Amniotic epithelial cell (primary cell): ENCODE data around the gene KCNJ6.
"Not testable (repeated sequence)": the region's sequence is repeated elsewhere in the genome, so short reads cannot be mapped to it uniquely, and the experiment has no call there.

ENCODE experiments used
- DNase-seq: peaks from one replicate; pipeline ENCODE4 v3.0.0-alpha.2; 2010; ENCODE audit warnings: low read depth

KCNJ6 gene

DNA sequence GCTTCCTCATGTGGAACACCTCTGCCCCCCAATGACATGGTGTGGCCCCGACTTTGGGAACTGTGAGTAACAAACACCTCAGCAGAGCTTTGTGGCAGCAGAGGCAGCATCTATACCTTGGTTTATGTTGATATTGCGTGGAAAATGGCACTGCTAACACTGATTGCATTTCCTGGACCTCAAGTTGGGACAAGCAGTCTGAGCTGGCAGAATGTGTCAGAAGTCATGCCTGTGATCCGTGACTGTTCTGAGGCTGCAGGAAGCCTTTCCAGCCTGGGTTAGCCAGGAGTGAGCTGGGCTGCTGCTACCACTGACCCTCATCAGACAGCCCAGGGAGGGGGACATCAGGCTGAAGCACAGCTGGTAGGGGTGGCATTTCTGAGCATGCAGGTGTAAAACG is 268.5 kb downstream of the KCNJ6 start:
- no peak for DNase-seq

DNA sequence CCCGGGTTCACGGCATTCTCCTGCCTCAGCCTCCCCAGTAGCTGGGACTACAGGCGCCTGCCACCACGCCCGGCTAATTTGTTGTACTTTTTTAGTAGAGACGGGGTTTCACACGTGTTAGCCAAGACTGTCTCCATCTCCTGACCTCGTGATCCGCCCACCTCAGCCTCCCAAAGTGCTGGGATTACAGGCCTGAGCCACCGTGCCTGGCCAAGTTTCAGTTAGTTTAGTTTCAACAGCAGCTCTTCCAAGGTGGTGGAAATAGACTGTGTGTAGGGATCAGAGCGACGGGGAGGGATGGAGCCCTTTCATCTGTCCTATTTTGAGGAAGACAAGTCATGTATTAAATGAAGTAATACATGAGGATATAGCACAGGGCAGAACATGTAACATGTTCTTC is 269.5 kb downstream of the KCNJ6 start:
- not testable (repeated sequence) for DNase-seq

DNA sequence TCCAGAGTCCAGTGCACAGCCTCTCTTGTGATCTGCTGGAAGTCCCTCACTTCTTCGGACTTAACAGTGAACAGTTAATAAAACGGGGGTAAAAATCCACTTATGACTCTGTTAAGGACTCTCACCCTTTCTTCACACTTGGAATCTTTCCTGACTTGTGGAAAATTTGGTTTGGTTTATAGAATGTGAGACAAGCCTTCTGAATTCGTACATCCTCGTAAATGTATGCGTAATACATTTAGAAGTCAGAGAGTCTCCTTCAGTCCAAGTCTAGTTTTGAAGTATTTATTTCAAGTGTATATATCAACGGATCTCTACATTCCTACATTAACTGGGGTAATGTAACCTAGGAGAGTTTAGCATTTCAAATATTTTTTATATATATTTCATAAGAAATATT is 270.4 kb downstream of the KCNJ6 start:
- no peak for DNase-seq

- no peak for DNase-seq
These were observed 271.6 kb downstream of the KCNJ6 start for GRCh38 chr21:37644636-37645035.

GRCh38 chr21:37643862-37644261 is 272.4 kb downstream of the KCNJ6 start:
- DNase-seq: not testable (repeated sequence)

- DNase-seq: no peak
These were observed 273.8 kb downstream of the KCNJ6 start for GRCh38 chr21:37642493-37642892.

DNA sequence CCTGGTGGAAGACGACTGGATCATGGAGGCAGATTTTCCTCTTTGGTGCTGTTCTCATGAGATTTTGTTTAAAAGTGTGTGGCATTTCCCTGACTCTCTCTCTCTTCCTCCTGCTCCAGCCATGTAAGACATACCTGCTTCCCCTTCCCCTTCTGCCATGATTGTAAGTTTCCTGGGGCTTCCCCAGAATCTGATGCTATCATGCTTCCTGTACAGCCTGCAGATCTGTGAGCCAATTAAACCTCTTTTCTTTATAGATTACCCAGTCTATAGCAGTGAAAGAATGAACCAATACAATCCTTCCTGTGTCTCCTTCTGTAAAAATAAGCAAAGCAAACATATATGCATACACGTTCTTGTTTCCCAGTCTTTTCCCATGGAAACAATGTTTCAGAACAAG is 276.5 kb downstream of the KCNJ6 start:
- DNase-seq: no peak

DNA sequence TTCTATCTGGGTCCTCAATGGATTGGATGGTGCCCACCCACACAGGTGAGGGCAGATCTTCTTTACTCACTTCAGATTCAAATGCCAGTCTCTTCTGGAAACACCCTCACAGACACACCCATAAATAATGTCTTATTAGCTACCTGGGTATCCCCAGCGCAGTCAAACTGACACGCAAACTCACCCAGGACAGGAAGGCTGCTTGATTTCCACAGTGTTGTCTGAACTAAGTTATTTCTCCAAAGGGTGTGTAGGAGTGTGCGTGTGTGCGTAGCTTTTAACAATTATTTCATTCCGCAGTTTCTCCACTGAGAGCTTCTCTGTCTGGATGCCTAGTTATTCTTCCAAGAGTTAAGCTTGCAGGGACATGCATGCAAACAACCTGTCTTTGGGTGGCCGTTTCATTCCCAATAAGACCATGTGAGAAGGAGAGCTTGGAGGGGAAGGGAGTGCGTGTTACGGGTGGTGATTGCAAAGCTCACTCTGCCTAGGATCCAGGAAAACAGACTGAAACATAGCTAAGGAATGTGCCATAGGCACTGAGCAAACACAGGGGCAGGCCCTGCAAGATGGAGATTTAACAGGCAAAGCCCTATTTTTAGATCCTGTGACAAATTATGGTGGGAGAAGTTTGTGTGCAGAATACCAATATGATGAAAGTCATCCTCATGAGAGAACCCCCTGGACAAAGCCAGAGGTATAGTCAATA is 280.0 kb downstream of the KCNJ6 start:
- DNase-seq: peak; percentile 94

DNA sequence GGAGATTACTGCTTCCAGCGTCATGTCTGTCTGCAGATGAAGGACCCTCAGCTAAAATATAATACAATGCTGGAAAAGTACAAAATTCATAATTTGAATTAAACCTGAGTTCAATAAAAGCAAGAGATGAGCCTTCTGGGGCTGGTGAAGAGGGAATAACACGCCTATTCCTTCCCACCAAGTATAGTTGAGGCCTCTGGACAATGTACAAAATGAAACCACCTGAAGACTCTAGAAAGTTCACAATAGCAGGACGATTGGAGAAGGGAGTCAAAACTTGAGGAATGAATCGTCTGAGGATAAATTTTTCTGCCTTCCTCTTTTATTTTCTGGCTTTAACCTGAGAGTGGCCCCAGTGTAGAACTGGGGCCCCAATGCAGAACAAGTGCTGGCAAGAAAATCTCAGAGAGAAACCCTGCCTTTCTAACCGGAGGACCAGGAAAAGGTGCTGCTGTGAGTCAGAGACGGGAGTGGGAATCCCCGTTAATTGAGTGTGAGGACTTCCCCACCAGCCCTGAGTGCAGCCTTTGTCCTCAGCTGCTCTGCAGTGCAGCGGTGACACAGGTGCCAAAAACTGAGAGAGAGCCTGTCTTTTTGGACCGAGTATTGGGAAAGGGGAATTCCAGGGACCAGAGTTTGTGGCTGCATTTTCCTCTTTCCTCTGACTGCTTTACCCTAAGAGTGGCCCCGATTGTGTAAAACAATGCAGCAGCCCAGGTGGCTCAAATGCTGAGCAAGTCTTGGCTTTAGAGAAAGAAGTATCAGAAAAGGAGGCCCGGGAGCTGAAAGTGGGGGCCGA is 284.7 kb downstream of the KCNJ6 start:
- no peak for DNase-seq

GRCh38 chr21:37630872-37631271 is 285.4 kb downstream of the KCNJ6 start:
- no peak for DNase-seq

DNA sequence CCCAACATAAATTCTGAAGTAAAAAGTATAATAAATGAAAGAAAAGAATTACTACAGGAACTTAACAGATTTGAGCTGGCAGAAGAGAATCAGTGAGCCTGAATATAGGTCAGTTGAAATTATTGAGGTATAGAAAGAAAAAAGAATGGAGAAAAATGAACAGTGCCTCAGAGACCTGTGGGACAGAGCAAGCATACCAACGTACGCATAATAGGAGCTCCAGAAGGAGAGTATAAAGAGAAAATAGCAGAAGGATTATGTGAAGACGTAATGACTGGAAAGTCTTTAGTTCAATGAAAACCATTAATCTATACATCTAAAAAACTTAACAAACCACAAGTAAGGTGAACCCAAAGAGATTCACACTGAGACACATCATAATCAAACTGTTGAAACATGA is 287.9 kb downstream of the KCNJ6 start:
- no peak for DNase-seq

DNA sequence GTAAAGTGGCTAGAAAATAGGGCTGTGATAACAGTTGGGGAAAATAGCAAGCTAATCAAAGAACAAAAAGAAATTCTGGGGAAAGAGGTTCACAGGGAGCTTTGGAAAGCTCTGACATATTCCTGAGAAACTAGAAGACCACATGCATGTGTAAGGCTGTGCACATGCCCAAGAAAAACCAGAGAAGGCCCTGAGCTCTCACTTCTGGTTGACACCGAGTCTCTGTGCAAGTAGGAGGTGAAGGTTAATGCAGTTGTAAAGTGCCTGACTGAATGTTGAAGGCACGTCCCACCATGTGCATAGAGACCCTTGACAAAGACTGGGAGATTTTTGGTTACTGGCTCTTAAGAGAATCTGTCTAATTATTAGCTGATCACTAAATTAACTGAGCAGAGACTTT is 288.7 kb downstream of the KCNJ6 start:
- no peak for DNase-seq

GRCh38 chr21:37627074-37627473 is 289.2 kb downstream of the KCNJ6 start:
- no peak for DNase-seq

- DNase-seq: no peak
These were observed 289.9 kb downstream of the KCNJ6 start for GRCh38 chr21:37626320-37626719.

DNA sequence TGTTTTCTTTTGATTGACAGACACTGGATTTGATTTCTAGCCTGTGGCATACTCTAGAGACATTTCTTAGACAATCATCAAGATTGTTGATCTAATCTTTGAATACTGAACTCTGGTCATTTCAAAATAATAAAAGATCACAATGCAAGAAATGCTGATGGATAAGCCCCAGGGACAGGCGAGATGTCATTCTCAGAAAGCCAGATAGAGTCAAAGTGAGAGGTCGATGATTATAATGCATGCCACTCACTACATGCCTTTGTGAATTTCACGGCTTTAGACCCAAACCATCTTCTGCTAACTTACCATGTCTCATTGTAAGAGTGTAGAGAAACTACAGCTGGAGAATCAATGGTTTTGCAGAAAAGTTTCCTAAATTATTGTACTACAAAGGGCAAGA is 292.6 kb downstream of the KCNJ6 start:
- no peak for DNase-seq

- DNase-seq: no peak
These were observed 293.1 kb downstream of the KCNJ6 start for GRCh38 chr21:37623183-37623582.

DNA sequence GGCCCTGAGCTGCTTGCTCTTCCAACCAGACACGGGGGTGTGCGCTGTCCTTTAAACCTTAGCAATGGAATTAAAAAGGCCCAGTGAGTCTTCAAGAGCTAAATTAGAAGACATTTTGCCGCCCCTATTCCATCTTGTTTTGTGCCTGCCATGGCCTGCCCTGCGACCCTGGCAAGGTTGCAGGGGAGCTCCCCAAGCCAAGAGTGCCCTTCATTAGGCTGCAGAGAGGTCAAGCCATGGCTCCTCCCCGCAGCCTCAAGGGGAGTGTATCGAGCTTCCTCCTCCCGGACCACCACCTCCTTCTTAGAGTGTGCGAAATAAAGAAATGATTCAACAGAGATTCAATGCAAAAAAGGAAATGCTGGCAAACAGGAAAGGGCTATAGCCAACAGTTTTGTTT is 293.5 kb downstream of the KCNJ6 start:
- DNase-seq: no peak

DNA sequence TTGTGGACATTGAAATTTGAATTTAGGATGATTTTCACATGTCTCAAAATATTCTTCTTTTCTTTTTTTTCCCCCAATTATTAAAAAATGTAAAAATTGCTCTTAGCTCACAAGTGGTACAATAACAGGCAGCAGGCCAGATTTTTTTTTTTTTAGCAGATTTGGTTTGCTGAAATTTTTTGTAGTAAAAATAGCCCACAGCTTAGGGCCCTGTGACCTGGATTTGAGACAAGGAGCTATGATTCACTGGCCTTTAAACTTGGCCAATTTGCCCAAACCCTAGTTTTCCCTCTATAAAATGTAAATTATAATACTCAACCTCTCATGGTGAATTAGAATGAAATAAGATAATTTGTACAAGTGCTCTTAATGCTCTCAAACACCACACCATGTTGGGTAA is 295.9 kb downstream of the KCNJ6 start:
- DNase-seq: no peak

- no peak for DNase-seq
These were observed 296.7 kb downstream of the KCNJ6 start for GRCh38 chr21:37619464-37619974.

DNA sequence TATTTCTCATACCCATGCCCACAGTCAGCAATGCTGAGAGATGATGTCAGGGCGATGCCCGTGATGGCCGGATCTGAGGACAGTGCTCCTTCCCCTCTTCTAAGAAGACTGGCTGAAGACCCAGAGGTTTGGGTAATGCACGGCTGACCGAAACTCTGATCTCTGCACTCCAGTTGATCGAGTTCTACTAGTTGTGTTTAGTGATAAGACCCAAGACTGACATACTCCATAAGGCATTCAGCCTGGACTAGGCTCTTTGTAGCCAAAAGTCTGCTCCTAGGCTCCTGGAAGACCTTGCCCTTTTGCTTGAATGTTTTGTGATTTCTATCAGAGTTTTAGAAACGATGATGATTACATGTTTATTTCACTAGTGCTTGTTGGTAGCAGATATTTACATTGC is 298.2 kb downstream of the KCNJ6 start:
- no peak for DNase-seq

GRCh38 chr21:37615962-37616361 is 300.3 kb downstream of the KCNJ6 start:
- DNase-seq: no peak

DNA sequence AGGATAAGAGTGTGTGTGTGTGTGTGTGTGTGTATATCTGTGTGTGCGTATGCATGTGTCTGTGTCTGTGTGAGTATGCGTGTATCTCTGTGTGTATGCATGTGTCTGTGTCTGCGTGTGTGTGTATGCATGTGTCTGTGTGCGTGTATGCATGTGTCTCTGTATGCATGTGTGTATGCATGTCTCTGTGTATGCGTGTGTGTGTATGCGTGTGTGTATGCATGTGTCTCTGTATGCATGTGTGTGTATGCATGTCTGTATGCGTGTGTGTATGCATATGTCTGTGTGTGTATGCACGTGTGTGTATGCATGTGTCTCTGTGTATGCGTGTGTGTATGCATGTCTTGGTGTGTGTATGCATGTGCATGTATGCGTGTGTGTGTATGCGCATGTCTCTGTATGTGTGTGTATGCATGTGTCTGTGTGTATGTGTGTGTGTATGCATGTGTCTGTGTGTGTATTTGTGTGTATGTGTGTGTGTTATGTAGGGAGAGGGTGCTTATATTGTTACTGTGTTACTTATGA is 301.8 kb downstream of the KCNJ6 start:
- DNase-seq: no peak

DNA sequence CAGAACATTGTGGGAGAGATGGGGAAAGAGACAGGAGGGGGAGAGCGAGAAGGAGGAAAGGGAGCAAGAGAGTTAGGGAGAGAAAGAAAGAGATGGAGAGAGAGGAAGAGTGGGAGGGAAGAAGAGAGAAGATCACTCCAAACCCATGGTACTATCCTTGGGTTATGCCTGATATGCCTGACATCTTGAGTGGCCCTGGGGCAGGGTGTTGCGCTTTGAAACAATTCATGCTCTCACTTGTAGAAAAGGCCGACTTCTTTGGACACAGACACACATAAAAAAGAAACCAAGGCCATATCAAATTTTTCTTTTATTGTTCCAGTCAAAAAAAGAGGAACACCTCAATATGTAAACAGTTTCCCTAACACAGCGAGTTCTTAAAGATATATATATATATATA is 309.2 kb downstream of the KCNJ6 start:
- DNase-seq: no peak
